Endothelial cell of umbilical vein (primary cell): ENCODE results near the gene MYRIP. TPM values are rescaled to one million over a fixed set of nuclear protein-coding genes. Genes with fewer than 3 reads are reported as not detected.

Experiments used
- BruUV-seq: library from RNA; stranded (reverse); fragments of 400-500 nt; replicated peaks from 2 replicates; lab custom pipeline; 2021; lab: Mats Ljungman, UMichigan
- CTCF ChIA-PET: fragments of 300-600, 350-600 bp; sonication (Branson Sonifier 250); formaldehyde crosslinking; loops from one replicate; lab custom pipeline; 2021; ENCODE audit warnings: antibody characterized with exemption, inconsistent platforms; lab: Charles Lee
- POLR2A ChIA-PET: fragments of 300-600, 350-600 bp; sonication (Branson Sonifier 250); formaldehyde crosslinking; loops from one replicate; lab custom pipeline; 2021; ENCODE audit warnings: antibody characterized with exemption, inconsistent platforms; lab: Charles Lee
- DNase-seq: peaks from one replicate; pipeline ENCODE4 v3.0.0-alpha.2; 2011; ENCODE audit warnings: low read depth, low spot score
- FAIRE-seq: peaks from 2 replicates; lab custom pipeline; 2011; peaks lifted over from hg19 to GRCh38; lab: Jason Lieb, UNC
- H2AFZ ChIP-seq: 2 replicates; pipeline ENCODE4 v1.6.0; 2012; ENCODE audit warnings: low read depth, low read length, control low read depth, inconsistent platforms
- H3K27ac ChIP-seq: 2 replicates; pipeline ENCODE4 v1.5.1; 2011; ENCODE audit warnings: low read depth, mild to moderate bottlenecking, control low read depth, low read length, moderate library complexity; ENCODE audit not compliant: insufficient read depth
- H3K27me3 ChIP-seq, 2 experiments: 2 replicates each; pipeline versions ENCODE4 v1.6.0 to v1.6.1; 2011; ENCODE audit warnings: low read length in 2 of 2, mixed read lengths in 1 of 2; ENCODE audit not compliant: control insufficient read depth in 2 of 2, insufficient read depth in 2 of 2
- H3K36me3 ChIP-seq, 2 experiments: 2 replicates in 1 of 2; 3 replicates in 1 of 2; pipeline ENCODE4 v1.5.1; 2011; ENCODE audit warnings: low read length in 2 of 2, mild to moderate bottlenecking in 1 of 2, moderate library complexity in 1 of 2; ENCODE audit not compliant: control insufficient read depth in 2 of 2, insufficient read depth in 2 of 2; ENCODE audit errors: extremely low read depth in 1 of 2
- H3K4me1 ChIP-seq: 3 replicates; pipeline ENCODE4 v1.5.1; 2011; ENCODE audit warnings: mild to moderate bottlenecking, low read length; ENCODE audit not compliant: control insufficient read depth, insufficient read depth; ENCODE audit errors: extremely low read depth
- H3K4me2 ChIP-seq: 2 replicates; pipeline ENCODE4 v1.6.1; 2011; ENCODE audit warnings: low read length, control low read depth, mixed read lengths; ENCODE audit not compliant: insufficient read depth
- H3K4me3 ChIP-seq, 3 experiments: fragments of 200-600 bp in 1 of 3; sonication (generic), shearing (Covaris generic) in 1 of 3; replicated peaks in 1 of 3; 2 replicates each; pipeline ENCODE4 v1.5.1; 2011 to 2016; ENCODE audit warnings: control low read depth in 3 of 3, low read length in 3 of 3, mild to moderate bottlenecking in 2 of 3, inconsistent platforms in 1 of 3, low read depth in 1 of 3, moderate library complexity in 1 of 3; ENCODE audit not compliant: insufficient read depth in 1 of 3
- H3K79me2 ChIP-seq: 2 replicates; pipeline ENCODE4 v1.6.0; 2012; ENCODE audit warnings: low read length, inconsistent platforms; ENCODE audit not compliant: control insufficient read depth, insufficient read depth
- H3K9ac ChIP-seq: replicated peaks from 2 replicates; pipeline ENCODE3; 2011; ENCODE audit warnings: low read length, control low read depth; ENCODE audit not compliant: insufficient read depth; ENCODE audit errors: extremely low read depth
- H3K9me1 ChIP-seq: replicated peaks from 3 replicates; pipeline ENCODE4 v1.6.0; 2011; ENCODE audit warnings: mild to moderate bottlenecking, low read length; ENCODE audit not compliant: control insufficient read depth, insufficient read depth; ENCODE audit errors: extremely low read depth
- H3K9me3 ChIP-seq: replicated peaks from 2 replicates; pipeline ENCODE4 v1.5.1; 2012; ENCODE audit warnings: low read length, inconsistent platforms; ENCODE audit not compliant: control insufficient read depth, insufficient read depth
- H4K20me1 ChIP-seq: replicated peaks from 2 replicates; pipeline ENCODE3; 2011; ENCODE audit warnings: mild to moderate bottlenecking, low read length; ENCODE audit not compliant: control insufficient read depth, insufficient read depth; ENCODE audit errors: extremely low read depth
- EZH2 ChIP-seq: IDR thresholded peaks from 2 replicates; pipeline ENCODE4 v1.6.1; 2012; ENCODE audit warnings: borderline replicate concordance, low read depth, mild to moderate bottlenecking, moderate library complexity, low read length, inconsistent platforms; ENCODE audit not compliant: severe bottlenecking
- FOS ChIP-seq: IDR thresholded peaks from 2 replicates; pipeline ENCODE4 v1.6.1; 2011; ENCODE audit warnings: mild to moderate bottlenecking, low read length, moderate library complexity, borderline replicate concordance; ENCODE audit not compliant: insufficient read depth
- GATA2 ChIP-seq: IDR thresholded peaks from 2 replicates; pipeline ENCODE4 v1.7.0; 2011; ENCODE audit warnings: low read depth, mild to moderate bottlenecking, moderate library complexity, mixed read lengths, low read length; ENCODE audit not compliant: insufficient read length, insufficient read depth
- JUN ChIP-seq: IDR thresholded peaks from 2 replicates; pipeline ENCODE4 v1.6.1; 2011; ENCODE audit warnings: borderline replicate concordance, low read depth; ENCODE audit not compliant: insufficient read length, insufficient read depth
- MYC ChIP-seq: IDR thresholded peaks from one replicate; pipeline ENCODE4 v1.6.1; 2011; ENCODE audit warnings: mild to moderate bottlenecking, low read depth, low read length
- POLR2A ChIP-seq: IDR thresholded peaks from 2 replicates; pipeline ENCODE4 v1.6.1; 2012; ENCODE audit warnings: low read depth, mild to moderate bottlenecking, control low read depth, low read length
- POLR2AphosphoS5 ChIP-seq: IDR thresholded peaks from 2 replicates; pipeline ENCODE4 v1.6.1; 2012; ENCODE audit warnings: low read depth, mild to moderate bottlenecking, control low read depth, low read length, moderate library complexity; ENCODE audit not compliant: insufficient read depth
- dilution Hi-C: fragments of 300-500 bp; cut with MboI; formaldehyde crosslinking; loops from one replicate; pipeline ENCODE4 v1.15.0; 2019; ENCODE audit warnings: low sequenced_read_pairs; ENCODE audit not compliant: extremely low pct_ligation_motif_present
- intact Hi-C: fragments of 100-400 bp; cut with micrococcal nuclease; formaldehyde crosslinking; loops from one replicate; pipeline ENCODE4 v1.10.0; 2022
- polyA plus RNA-seq, 4 experiments: library from polyadenylated mRNA; depleted of rRNA in 3 of 4; stranded (reverse) in 3 of 4; unstranded in 1 of 4; fragments of >200 nt; gene quantifications; 2 replicates each; pipeline versions ENCODE4 v1.2.1 to v1.2.3, GENCODE V29; 2011 to 2012; ENCODE audit warnings: missing spikeins in 1 of 4
- total RNA-seq: library from RNA; stranded (reverse); gene quantifications from 2 replicates; pipeline ENCODE4 v1.2.3, GENCODE V29; 2021
- TF ChIP-seq, protein P1 (sequence below): IDR thresholded peaks from 2 replicates; pipeline ENCODE4 v1.6.1; 2011; ENCODE audit not compliant: insufficient read depth, insufficient read length
- TF ChIP-seq, protein P2 (sequence below), 2 donors: IDR thresholded peaks; 1 replicate in 1 of 2; 2 replicates in 1 of 2; pipeline ENCODE4 v1.5.1; 2011; ENCODE audit warnings: low read length in 2 of 2, mild to moderate bottlenecking in 2 of 2, moderate library complexity in 2 of 2, control low read depth in 1 of 2, inconsistent platforms in 1 of 2, low read depth in 1 of 2; ENCODE audit not compliant: insufficient read depth in 1 of 2; ENCODE audit errors: extremely low read depth in 1 of 2

The MYRIP gene
- total and polyA plus RNA-seq, 2 donors (not counting 3 experiments of a cell fraction or from before 2014, with no cell fraction given), result 6.7 to 11.9 TPM

DNA sequence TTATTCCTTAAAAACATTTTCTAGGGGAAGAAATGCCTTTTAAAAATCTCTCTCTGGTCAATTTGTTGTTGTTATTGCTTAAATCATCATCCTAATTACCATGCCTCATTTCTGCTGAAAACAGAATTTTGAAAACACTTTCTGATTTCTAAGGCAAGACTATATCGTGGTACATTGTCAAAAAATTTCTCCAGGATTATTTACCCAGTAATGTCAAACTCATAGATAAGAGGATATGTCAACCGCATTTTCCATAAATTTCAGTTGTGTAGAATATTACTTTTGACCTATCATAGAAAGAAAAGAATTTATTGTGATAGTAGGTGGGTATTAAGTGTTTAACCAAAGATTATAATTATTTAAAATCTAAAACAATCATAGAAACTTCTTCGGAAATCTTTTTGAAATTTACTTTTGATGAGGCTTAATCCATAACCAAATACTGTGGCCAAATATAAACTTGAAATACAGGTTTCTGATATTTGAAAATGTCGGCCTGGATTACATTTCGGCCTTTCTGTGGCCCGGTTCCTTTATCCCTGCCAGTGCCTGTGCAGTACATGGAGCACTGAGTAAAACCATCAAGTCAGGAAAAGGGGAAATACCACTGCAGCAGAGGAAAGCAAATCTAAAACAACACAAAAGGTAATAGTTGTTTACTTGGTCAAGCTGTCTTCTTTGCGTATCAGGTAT, 173.4 kb downstream of the MYRIP start:
- TF ChIP-seq JUN (no peak), GATA2 (no peak), EZH2 (no peak), MYC (no peak), POLR2A (no peak), POLR2AphosphoS5 (no peak), FOS (no peak)
- TF ChIP-seq, protein P1, sequence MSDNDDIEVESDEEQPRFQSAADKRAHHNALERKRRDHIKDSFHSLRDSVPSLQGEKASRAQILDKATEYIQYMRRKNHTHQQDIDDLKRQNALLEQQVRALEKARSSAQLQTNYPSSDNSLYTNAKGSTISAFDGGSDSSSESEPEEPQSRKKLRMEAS, result no peak
- TF ChIP-seq, protein P2, sequence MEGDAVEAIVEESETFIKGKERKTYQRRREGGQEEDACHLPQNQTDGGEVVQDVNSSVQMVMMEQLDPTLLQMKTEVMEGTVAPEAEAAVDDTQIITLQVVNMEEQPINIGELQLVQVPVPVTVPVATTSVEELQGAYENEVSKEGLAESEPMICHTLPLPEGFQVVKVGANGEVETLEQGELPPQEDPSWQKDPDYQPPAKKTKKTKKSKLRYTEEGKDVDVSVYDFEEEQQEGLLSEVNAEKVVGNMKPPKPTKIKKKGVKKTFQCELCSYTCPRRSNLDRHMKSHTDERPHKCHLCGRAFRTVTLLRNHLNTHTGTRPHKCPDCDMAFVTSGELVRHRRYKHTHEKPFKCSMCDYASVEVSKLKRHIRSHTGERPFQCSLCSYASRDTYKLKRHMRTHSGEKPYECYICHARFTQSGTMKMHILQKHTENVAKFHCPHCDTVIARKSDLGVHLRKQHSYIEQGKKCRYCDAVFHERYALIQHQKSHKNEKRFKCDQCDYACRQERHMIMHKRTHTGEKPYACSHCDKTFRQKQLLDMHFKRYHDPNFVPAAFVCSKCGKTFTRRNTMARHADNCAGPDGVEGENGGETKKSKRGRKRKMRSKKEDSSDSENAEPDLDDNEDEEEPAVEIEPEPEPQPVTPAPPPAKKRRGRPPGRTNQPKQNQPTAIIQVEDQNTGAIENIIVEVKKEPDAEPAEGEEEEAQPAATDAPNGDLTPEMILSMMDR (IDR thresholded peaks at IDR 0.05; ENCODE audit: extremely low read depth in 1 of 2, insufficient read depth in 1 of 2, low read depth in 1 of 2, low read length in 2 of 2), result no peak
- Histone ChIP-seq H3K4me1 (peaks cover 10% of the 10 kb centered on the region), H3K9ac (no peak overlapping the region), H3K9me1 (no peaks in the 10 kb centered on the region), H3K36me3 (no peaks in the 10 kb centered on the region), H3K79me2 (no peaks in the 10 kb centered on the region), H3K4me3 (no peak overlapping the region), H3K27me3 (no peaks in the 10 kb centered on the region), H3K9me3 (no peaks in the 10 kb centered on the region), H3K27ac (no peak overlapping the region), H4K20me1 (no peaks in the 10 kb centered on the region), H3K4me2 (no peak overlapping the region), H2AFZ (no peak overlapping the region)
- BruUV-seq, result no TSS peak
- CTCF ChIA-PET, result interaction anchor here (0.5 kb wide), 1 partner anchor 67 kb away, joined by 3 read pairs; no protein-coding TSS in a partner anchor
- DNase-seq, result no peak
- FAIRE-seq, result no peak
- dilution Hi-C loops, result no loop called here
- POLR2A ChIA-PET, result no interaction called here
- intact Hi-C loops, result loop anchor here (1.0 kb wide), 1 partner anchor 36 kb away; no protein-coding TSS in a partner anchor
